SU-DHL-6 (cell line): ENCODE data around the gene MACF1.

ENCODE experiments used
- H2AFZ ChIP-seq: fragments of 200-600 bp; sonication (generic); 2 replicates; pipeline ENCODE4 v1.6.1; 2014; ENCODE audit warnings: low read depth, mild to moderate bottlenecking, moderate library complexity, mixed read lengths, antibody characterized with exemption, low read length; ENCODE audit not compliant: severe bottlenecking
- H3F3A ChIP-seq: fragments of 200-600 bp; shearing (Covaris generic); 2 replicates; pipeline ENCODE4 v1.6.0; 2016; ENCODE audit warnings: antibody characterized with exemption, mild to moderate bottlenecking; ENCODE audit not compliant: insufficient read depth
- H3K27ac ChIP-seq: fragments of 200-600 bp; sonication (generic); 2 replicates; pipeline ENCODE4 v1.5.1; 2016; ENCODE audit warnings: low read depth, mild to moderate bottlenecking, low read length, moderate library complexity, mixed read lengths
- H3K27me3 ChIP-seq: fragments of 200-600 bp; sonication (generic), shearing (Covaris generic); 2 replicates; pipeline ENCODE4 v1.6.0; 2014; ENCODE audit warnings: mild to moderate bottlenecking, low read length
- H3K36me3 ChIP-seq: fragments of 200-600 bp; sonication (generic); 2 replicates; pipeline ENCODE4 v1.6.1; 2014; ENCODE audit warnings: mild to moderate bottlenecking, low read length, mixed read lengths
- H3K4me2 ChIP-seq: fragments of 300-600, 200-600 bp; shearing (Covaris generic), sonication (generic); 2 replicates; pipeline ENCODE4 v1.6.0; 2014; ENCODE audit warnings: low read length, low read depth, mild to moderate bottlenecking; ENCODE audit not compliant: poor library complexity, severe bottlenecking
- H3K4me3 ChIP-seq: fragments of 200-600 bp; sonication (generic); 2 replicates; pipeline ENCODE4 v1.5.1; 2014; ENCODE audit warnings: antibody characterized with exemption, low read length, mild to moderate bottlenecking, mixed read lengths; ENCODE audit not compliant: insufficient read depth, poor library complexity, severe bottlenecking
- H3K79me2 ChIP-seq: fragments of 200-600 bp; sonication (generic); 2 replicates; pipeline ENCODE4 v1.6.1; 2014; ENCODE audit warnings: mild to moderate bottlenecking, low read length, moderate library complexity; ENCODE audit not compliant: insufficient read depth
- H3K9ac ChIP-seq: fragments of 200-600 bp; sonication (generic); 2 replicates; pipeline ENCODE4 v1.7.0; 2014; ENCODE audit warnings: mild to moderate bottlenecking, low read length
- H3K9me2 ChIP-seq: fragments of 200-600 bp; sonication (generic); replicated peaks from 2 replicates; pipeline ENCODE4 v1.6.1; 2014; ENCODE audit warnings: low read length; ENCODE audit not compliant: insufficient read depth
- H3K9me3 ChIP-seq: fragments of 200-600 bp; sonication (generic); 2 replicates; pipeline ENCODE4 v1.6.1; 2014; ENCODE audit warnings: low read length, mixed read lengths; ENCODE audit not compliant: insufficient read depth
- H4K20me1 ChIP-seq: fragments of 200-600 bp; sonication (generic); 2 replicates; pipeline ENCODE4 v1.6.1; 2014; ENCODE audit warnings: low read depth, mild to moderate bottlenecking, antibody characterized with exemption, low read length, moderate library complexity, mixed read lengths
- CTCF ChIP-seq: fragments of 200-600 bp; sonication (generic); IDR thresholded peaks from one replicate; pipeline ENCODE4 v1.5.1; 2017; ENCODE audit warnings: antibody characterized with exemption, mild to moderate bottlenecking, low read length, moderate library complexity; ENCODE audit not compliant: insufficient read depth, poor library complexity, severe bottlenecking
- EZH2phosphoT487 ChIP-seq: fragments of 200-600 bp; sonication (generic), shearing (Covaris generic); conservative IDR thresholded peaks from 2 replicates; pipeline ENCODE4 v1.6.1; 2018; ENCODE audit warnings: mild to moderate bottlenecking, antibody characterized with exemption, low read length, moderate library complexity, mixed read lengths

The MACF1 gene

DNA sequence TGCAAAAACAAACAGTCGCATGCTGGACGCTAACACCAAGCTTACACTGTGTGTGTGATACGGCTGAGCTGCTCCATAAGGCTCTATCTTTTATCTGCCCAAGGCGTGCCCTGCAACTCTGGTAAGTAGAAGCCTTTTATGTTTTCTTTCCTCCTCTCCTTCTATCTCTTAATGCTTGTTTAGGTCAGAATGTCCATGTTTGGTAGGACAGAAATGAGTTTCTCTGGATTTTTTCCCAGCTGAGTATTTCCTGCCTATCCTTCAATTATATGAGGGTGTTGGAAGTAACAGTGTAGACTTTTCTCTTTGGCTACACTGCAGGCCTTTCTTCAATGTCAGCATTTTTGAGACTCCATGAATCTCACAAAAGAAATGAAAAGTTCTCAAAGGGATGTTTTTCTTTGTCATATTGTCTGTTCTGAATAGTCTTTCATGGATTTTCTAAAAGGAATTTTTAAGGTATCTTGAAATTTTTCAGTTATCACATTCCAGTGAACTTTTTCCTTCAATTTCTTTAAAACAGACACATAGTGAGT, 124.2 kb downstream of the MACF1 start:
- Histone ChIP-seq H3K36me3 (peaks cover 41% of the 10 kb centered on the region), H3K27me3 (no peaks in the 10 kb centered on the region), H3K9me3 (no peaks in the 10 kb centered on the region), H3K9me2 (no peaks in the 10 kb centered on the region), H2AFZ (no peak overlapping the region), H3K9ac (no peak overlapping the region), H3K4me2 (no peak overlapping the region), H3F3A (no peaks in the 10 kb centered on the region), H3K4me3 (no peak overlapping the region), H3K27ac (no peak overlapping the region), H4K20me1 (no peaks in the 10 kb centered on the region; the same call in 1 of the 2 replicates), H3K79me2 (no peaks in the 10 kb centered on the region)
- TF ChIP-seq EZH2phosphoT487, result no peak
- TF ChIP-seq CTCF, result no peak

GRCh38 chr1:39331647-39332046, 127.2 kb downstream of the MACF1 start:
- H3K4me2 ChIP-seq, result no peak overlapping the region

DNA sequence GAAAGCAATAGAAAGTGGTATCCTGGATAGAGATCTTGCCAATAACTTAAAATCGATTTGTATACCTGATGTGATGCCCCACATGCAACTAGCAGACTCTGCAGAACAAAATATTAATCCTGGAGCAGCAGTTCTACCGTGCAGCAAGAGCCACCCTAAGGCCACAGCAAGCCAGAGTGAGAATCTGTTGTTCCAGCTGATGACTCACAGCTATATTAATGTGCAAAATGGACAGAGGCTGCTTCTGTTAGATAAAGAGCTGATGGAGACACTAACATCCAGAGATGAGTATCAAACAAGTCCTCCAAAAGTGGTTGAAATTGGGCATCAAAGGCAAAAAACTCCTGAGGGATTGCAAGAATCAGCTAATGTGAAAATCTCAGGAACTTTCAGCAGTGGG, 127.8 kb downstream of the MACF1 start:
- Histone ChIP-seq H3K4me3 (no peak overlapping the region), H3K4me2 (no peak overlapping the region), H3K9me3 (no peaks in the 10 kb centered on the region), H3K36me3 (peaks cover 15% of the 10 kb centered on the region; the same call in 1 of the 2 replicates), H2AFZ (no peak overlapping the region), H3K27me3 (no peaks in the 10 kb centered on the region), H3K27ac (no peak overlapping the region), H4K20me1 (no peaks in the 10 kb centered on the region), H3K79me2 (no peaks in the 10 kb centered on the region), H3F3A (0 out of 2 replicates have a peak, but pooled peaks cover 3% of the 10 kb centered on the region), H3K9me2 (no peaks in the 10 kb centered on the region), H3K9ac (no peak overlapping the region)
- TF ChIP-seq EZH2phosphoT487, result no peak
- TF ChIP-seq CTCF, result no peak

More at GRCh38 chr1:39331647-39332046, 127.2 kb downstream of the MACF1 start:
- H3K9me2 ChIP-seq, result no peaks in the 10 kb centered on the region
- H3K27ac ChIP-seq, result no peak overlapping the region
- no peak overlapping the region for H3K9ac ChIP-seq
- no peaks in the 10 kb centered on the region for H3K79me2 ChIP-seq
- no peak overlapping the region for H3K4me3 ChIP-seq
- H3F3A ChIP-seq, result 0 out of 2 replicates have a peak, but pooled peaks cover 3% of the 10 kb centered on the region
- peaks cover 20% of the 10 kb centered on the region for H3K36me3 ChIP-seq
- no peaks in the 10 kb centered on the region for H4K20me1 ChIP-seq
- no peaks in the 10 kb centered on the region for H3K9me3 ChIP-seq
- no peaks in the 10 kb centered on the region for H3K27me3 ChIP-seq
- H2AFZ ChIP-seq, result no peak overlapping the region
- no peak for TF ChIP-seq EZH2phosphoT487
- TF ChIP-seq CTCF, result no peak
